GM23338 (cell line): ENCODE data around the gene CDH4. TPM values are rescaled to one million over a fixed set of nuclear protein-coding genes. Genes with fewer than 3 reads are reported as not detected.

Experiments used
- CREB1 ChIP-seq: fragments of 250-450 bp; sonication (Bioruptor Pico); IDR thresholded peaks from 2 replicates; pipeline ENCODE4 v1.5.0; 2020; ENCODE audit warnings: low read depth, mild to moderate bottlenecking, moderate library complexity
- EZH2 ChIP-seq: fragments of 200-600 bp; sonication (generic); IDR thresholded peaks from one replicate; pipeline ENCODE4 v1.8.0; 2017; ENCODE audit warnings: antibody characterized with exemption, mild to moderate bottlenecking, low read depth; ENCODE audit not compliant: unreplicated experiment
- EZH2phosphoT487 ChIP-seq: fragments of 200-600 bp; sonication (generic); IDR thresholded peaks from one replicate; pipeline ENCODE4 v1.8.1; 2018; ENCODE audit warnings: antibody characterized with exemption; ENCODE audit not compliant: unreplicated experiment
- JUNB ChIP-seq: IDR thresholded peaks from one replicate; pipeline ENCODE4 v1.6.1; 2016; ENCODE audit warnings: antibody characterized with exemption; ENCODE audit not compliant: unreplicated experiment
- NANOG ChIP-seq: IDR thresholded peaks from 2 replicates; pipeline ENCODE4 v1.6.1; 2016; ENCODE audit warnings: antibody characterized with exemption, borderline replicate concordance
- POLR2AphosphoS5 ChIP-seq: IDR thresholded peaks from 2 replicates; pipeline ENCODE4 v1.6.1; 2016; ENCODE audit warnings: antibody characterized with exemption, low read depth
- STAT1 ChIP-seq: IDR thresholded peaks from one replicate; pipeline ENCODE4 v1.6.1; 2016; ENCODE audit warnings: antibody characterized with exemption; ENCODE audit not compliant: unreplicated experiment
- ZNF114 ChIP-seq: fragments of 250-450 bp; sonication (Bioruptor Pico); IDR thresholded peaks from 2 replicates; pipeline ENCODE4 v1.5.0; 2020; ENCODE audit warnings: mild to moderate bottlenecking, moderate library complexity
- ZNF331 ChIP-seq: fragments of 250-450 bp; sonication (Bioruptor Pico); IDR thresholded peaks from 2 replicates; pipeline ENCODE4 v1.5.0; 2020; ENCODE audit warnings: low read depth, mild to moderate bottlenecking, moderate library complexity
- polyA plus RNA-seq: library from polyadenylated mRNA; unstranded; fragments of >200 nt; fragmentation: Nextera tagmentation; extraction: Ambion mirVana; gene quantifications from 2 replicates; pipeline ENCODE4 v1.2.1, GENCODE V29; 2016
- total RNA-seq: library from RNA; depleted of rRNA; stranded (reverse); fragments of >200 nt; shearing (Covaris generic); gene quantifications from 2 replicates; pipeline ENCODE4 v1.2.3, GENCODE V29; 2014
- TF ChIP-seq, protein P1 (sequence below): fragments of 250-450 bp; sonication (Bioruptor Pico); IDR thresholded peaks from 2 replicates; pipeline ENCODE4 v1.5.0; 2020; ENCODE audit warnings: mild to moderate bottlenecking, moderate library complexity
- TF ChIP-seq, protein P2 (sequence below): IDR thresholded peaks from 2 replicates; pipeline ENCODE4 v1.6.1; 2016; ENCODE audit warnings: antibody characterized with exemption
- TF ChIP-seq, protein P3 (sequence below): IDR thresholded peaks from one replicate; pipeline ENCODE4 v1.6.1; 2018; ENCODE audit warnings: antibody characterized with exemption; ENCODE audit not compliant: unreplicated experiment

The CDH4 gene
- total and polyA plus RNA-seq, 2 experiments from 2014 or later: 1.2 to 4.2 TPM

DNA sequence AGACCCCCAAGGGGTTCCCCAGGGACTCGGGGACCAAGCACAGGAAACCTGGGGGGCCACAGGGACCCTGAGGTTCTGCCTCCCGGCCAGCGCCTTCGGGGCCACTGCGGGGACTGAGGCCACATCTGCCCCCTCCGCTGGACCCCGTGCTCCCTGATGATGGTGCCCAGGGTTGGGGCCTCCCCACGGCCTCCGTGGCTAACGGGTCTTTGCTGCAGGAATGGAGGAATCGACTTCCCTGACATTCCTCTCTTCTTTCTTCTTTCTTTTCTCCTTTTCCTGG is 483.4 kb downstream of the CDH4 start (continued):
- TF ChIP-seq, protein P1, sequence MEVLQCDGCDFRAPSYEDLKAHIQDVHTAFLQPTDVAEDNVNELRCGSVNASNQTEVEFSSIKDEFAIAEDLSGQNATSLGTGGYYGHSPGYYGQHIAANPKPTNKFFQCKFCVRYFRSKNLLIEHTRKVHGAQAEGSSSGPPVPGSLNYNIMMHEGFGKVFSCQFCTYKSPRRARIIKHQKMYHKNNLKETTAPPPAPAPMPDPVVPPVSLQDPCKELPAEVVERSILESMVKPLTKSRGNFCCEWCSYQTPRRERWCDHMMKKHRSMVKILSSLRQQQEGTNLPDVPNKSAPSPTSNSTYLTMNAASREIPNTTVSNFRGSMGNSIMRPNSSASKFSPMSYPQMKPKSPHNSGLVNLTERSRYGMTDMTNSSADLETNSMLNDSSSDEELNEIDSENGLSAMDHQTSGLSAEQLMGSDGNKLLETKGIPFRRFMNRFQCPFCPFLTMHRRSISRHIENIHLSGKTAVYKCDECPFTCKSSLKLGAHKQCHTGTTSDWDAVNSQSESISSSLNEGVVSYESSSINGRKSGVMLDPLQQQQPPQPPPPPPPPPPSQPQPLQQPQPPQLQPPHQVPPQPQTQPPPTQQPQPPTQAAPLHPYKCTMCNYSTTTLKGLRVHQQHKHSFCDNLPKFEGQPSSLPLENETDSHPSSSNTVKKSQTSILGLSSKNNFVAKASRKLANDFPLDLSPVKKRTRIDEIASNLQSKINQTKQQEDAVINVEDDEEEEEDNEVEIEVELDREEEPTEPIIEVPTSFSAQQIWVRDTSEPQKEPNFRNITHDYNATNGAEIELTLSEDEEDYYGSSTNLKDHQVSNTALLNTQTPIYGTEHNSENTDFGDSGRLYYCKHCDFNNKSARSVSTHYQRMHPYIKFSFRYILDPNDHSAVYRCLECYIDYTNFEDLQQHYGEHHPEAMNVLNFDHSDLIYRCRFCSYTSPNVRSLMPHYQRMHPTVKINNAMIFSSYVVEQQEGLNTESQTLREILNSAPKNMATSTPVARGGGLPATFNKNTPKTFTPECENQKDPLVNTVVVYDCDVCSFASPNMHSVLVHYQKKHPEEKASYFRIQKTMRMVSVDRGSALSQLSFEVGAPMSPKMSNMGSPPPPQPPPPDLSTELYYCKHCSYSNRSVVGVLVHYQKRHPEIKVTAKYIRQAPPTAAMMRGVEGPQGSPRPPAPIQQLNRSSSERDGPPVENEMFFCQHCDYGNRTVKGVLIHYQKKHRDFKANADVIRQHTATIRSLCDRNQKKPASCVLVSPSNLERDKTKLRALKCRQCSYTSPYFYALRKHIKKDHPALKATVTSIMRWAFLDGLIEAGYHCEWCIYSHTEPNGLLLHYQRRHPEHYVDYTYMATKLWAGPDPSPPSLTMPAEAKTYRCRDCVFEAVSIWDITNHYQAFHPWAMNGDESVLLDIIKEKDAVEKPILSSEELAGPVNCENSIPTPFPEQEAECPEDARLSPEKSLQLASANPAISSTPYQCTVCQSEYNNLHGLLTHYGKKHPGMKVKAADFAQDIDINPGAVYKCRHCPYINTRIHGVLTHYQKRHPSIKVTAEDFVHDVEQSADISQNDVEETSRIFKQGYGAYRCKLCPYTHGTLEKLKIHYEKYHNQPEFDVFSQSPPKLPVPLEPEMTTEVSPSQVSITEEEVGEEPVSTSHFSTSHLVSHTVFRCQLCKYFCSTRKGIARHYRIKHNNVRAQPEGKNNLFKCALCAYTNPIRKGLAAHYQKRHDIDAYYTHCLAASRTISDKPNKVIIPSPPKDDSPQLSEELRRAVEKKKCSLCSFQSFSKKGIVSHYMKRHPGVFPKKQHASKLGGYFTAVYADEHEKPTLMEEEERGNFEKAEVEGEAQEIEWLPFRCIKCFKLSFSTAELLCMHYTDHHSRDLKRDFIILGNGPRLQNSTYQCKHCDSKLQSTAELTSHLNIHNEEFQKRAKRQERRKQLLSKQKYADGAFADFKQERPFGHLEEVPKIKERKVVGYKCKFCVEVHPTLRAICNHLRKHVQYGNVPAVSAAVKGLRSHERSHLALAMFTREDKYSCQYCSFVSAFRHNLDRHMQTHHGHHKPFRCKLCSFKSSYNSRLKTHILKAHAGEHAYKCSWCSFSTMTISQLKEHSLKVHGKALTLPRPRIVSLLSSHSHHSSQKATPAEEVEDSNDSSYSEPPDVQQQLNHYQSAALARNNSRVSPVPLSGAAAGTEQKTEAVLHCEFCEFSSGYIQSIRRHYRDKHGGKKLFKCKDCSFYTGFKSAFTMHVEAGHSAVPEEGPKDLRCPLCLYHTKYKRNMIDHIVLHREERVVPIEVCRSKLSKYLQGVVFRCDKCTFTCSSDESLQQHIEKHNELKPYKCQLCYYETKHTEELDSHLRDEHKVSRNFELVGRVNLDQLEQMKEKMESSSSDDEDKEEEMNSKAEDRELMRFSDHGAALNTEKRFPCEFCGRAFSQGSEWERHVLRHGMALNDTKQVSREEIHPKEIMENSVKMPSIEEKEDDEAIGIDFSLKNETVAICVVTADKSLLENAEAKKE (CRISPR knock-in tag): no peak
- TF ChIP-seq POLR2AphosphoS5 (no peak), EZH2phosphoT487 (no peak), CREB1 (CRISPR knock-in tag) (no peak), ZNF331 (CRISPR knock-in tag) (no peak), EZH2 (no peak), JUNB (no peak), NANOG (no peak), STAT1 (no peak), ZNF114 (no peak)
- TF ChIP-seq, protein P2, sequence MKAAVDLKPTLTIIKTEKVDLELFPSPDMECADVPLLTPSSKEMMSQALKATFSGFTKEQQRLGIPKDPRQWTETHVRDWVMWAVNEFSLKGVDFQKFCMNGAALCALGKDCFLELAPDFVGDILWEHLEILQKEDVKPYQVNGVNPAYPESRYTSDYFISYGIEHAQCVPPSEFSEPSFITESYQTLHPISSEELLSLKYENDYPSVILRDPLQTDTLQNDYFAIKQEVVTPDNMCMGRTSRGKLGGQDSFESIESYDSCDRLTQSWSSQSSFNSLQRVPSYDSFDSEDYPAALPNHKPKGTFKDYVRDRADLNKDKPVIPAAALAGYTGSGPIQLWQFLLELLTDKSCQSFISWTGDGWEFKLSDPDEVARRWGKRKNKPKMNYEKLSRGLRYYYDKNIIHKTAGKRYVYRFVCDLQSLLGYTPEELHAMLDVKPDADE: no peak
- TF ChIP-seq, protein P3, sequence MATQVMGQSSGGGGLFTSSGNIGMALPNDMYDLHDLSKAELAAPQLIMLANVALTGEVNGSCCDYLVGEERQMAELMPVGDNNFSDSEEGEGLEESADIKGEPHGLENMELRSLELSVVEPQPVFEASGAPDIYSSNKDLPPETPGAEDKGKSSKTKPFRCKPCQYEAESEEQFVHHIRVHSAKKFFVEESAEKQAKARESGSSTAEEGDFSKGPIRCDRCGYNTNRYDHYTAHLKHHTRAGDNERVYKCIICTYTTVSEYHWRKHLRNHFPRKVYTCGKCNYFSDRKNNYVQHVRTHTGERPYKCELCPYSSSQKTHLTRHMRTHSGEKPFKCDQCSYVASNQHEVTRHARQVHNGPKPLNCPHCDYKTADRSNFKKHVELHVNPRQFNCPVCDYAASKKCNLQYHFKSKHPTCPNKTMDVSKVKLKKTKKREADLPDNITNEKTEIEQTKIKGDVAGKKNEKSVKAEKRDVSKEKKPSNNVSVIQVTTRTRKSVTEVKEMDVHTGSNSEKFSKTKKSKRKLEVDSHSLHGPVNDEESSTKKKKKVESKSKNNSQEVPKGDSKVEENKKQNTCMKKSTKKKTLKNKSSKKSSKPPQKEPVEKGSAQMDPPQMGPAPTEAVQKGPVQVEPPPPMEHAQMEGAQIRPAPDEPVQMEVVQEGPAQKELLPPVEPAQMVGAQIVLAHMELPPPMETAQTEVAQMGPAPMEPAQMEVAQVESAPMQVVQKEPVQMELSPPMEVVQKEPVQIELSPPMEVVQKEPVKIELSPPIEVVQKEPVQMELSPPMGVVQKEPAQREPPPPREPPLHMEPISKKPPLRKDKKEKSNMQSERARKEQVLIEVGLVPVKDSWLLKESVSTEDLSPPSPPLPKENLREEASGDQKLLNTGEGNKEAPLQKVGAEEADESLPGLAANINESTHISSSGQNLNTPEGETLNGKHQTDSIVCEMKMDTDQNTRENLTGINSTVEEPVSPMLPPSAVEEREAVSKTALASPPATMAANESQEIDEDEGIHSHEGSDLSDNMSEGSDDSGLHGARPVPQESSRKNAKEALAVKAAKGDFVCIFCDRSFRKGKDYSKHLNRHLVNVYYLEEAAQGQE: no peak
